IPS-NIHi7 (cell line): ENCODE data around the gene ANKS1B.
"Not testable (repeated sequence)": the region's sequence is repeated elsewhere in the genome, so short reads cannot be mapped to it uniquely, and the experiment has no call there.

Experiments used
- DNase-seq: peaks from one replicate; pipeline ENCODE4 v3.0.0; 2012; ENCODE audit warnings: mixed read lengths; ENCODE audit errors: extremely low spot score

ANKS1B gene

GRCh38 chr12:98769068-98769467 is 1215.7 kb downstream of the ANKS1B start:
- DNase-seq: no peak

DNA sequence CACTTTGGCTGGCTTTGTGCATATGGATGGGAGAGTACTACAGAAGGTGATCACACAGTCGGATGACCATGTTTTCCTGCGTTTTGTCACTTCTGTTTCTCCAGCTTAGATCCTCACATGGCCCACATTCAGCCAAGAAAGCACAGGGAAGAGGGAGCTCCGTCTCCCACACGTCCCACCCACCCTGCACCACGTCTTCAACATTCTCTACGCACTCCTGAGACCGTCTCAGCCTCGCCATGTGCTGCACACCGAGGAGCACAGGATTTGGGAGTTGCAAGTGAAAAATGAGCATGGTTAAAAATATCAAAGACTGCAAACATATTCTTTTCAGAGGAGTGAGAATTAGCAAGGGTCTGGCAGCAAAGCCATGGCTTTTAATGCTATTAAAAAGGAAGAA is 1217.5 kb downstream of the ANKS1B start:
- DNase-seq: no peak

GRCh38 chr12:98763656-98764055 is 1221.1 kb downstream of the ANKS1B start:
- DNase-seq: no peak

GRCh38 chr12:98758331-98758730 is 1226.4 kb downstream of the ANKS1B start:
- DNase-seq: no peak

GRCh38 chr12:98757455-98757854 is 1227.3 kb downstream of the ANKS1B start:
- DNase-seq: no peak

DNA sequence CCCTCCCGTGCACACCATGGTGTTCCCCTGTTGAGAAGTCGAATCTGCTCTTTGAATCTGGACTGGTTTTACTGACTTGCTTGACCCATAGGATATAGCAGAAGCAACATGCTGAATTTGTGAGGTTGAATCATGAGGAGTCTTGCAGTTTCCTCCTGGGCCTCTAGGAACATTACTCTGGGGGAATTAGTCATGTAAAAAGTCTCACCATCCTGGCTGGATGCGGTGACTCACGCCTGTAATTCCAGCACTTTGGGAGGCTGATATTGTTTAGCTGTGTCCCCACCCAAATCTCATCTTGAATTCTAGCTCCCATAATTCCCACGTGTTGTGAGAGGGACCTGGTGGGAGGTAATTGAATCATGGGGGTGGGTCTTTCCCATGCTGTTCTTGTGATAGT is 1228.9 kb downstream of the ANKS1B start:
- DNase-seq: not testable (repeated sequence)

DNA sequence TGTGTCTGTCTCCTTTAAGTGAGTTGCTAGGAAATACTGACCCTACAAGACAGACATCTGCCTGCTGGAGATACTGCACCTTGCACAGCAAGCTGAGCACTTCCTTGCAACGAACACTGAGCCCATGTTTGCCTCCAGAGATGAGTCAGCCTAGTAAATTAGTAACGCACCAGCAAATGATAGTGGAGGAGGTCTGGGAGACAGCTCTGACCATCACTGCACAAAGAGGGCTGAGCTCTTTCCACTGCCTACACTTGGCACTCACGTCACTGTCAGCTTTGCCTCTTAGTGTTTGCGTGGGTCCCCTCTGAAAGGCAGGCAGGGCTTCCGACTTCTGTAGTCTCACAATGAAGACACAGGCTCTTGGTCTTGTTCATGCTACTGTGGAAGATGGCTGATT is 1230.6 kb downstream of the ANKS1B start:
- DNase-seq: no peak

DNA sequence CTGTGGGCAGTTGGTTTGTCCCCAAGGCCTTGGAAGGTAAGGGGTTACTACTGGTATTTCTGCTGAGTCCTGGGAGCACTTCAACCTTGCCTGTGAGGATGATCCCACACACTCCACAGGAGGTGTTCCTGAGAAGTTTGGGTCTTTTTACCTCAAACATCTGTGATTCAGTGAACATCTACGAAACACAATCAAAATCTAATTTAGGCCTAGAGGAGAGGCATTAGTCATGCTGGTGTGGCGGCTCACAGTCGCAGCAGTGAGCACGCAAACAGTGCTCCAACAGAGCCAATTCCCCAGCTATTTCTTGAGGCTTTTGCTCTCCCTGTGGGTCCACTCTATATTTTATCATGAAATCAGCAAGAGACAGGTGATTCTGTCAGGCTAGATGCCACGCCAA is 1232.0 kb downstream of the ANKS1B start:
- DNase-seq: no peak

GRCh38 chr12:98751580-98752115 is 1233.1 kb downstream of the ANKS1B start:
- DNase-seq: no peak

DNA sequence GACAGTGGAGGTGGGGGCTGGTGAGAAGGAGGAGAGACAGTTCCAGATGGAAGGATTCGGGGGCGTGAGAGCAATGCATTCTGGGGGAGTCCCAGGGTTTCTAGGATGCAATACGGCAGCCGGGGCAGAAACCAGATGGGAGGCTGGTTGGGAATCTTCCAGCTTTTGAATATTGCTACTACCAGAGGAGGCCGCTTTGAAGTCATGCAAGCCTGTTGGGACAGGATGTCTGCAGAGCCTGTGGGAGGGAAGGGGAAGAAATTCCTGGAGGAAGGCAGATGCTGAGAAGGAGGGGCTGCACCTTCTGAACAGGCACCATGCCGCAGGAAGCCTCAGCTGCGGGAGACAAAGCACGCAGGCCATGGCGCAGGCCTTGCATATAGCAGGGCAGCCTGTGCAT is 1234.2 kb downstream of the ANKS1B start:
- DNase-seq: no peak

DNA sequence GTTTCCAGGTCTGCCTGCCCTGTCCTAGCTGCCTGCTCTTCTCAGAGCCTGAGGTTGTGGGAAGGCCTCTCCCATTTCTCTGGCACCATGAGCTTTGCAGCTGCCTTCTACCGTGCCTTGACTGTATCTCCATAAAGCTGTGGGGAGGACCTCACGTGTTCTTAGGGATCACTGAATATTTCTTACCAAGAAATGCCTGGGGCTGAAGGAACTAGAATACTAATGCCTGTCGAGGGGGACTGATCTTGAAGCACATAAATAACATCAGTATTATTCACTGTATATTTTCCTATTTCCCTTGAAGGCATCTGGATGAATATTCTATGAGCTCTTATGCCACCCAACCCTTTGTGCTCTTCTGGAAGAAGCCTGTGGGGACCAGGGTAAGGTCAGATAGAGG is 1236.3 kb downstream of the ANKS1B start:
- DNase-seq: no peak

DNA sequence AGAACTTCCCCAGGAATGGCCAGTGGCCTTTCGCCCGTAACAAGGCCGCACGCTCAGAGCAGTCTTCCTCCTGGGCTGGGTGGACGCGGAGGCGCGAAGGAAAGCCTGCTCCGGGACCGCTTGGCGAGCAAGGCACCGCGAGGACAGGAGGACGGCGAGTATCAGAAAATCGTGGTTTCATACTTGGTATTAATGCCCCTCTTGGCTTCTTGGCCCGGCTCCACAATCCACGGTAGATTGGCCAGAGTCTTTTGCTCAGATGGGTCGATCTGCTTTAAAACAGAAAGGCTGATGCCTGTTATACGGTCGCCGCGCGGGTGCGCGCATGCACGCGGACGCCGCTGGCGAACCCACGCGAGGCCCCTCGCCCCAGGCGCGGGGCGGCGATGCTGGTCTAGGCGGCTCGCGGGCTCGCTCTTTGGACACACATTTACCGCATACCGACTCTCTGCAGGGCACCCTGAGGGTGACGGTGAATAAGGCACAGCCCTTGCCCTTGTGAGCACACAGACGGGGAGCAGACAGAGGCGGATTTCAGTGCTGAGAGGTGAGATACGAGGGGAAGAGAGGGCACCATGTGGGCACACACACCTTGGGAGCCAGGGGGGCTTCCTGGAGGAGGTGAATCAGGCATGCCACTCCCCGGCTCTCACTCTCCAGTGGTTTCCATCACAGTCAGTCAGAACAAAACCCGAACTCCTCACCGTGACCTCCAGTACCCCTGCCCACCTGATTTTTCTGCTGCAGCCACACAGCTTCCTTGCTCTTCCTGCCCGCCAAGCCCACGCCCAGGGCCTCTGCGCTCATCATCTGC is 1239.0 kb downstream of the ANKS1B start:
- DNase-seq: no peak

- no peak for DNase-seq
Measured at GRCh38 chr12:98744680-98745079, 1240.1 kb downstream of the ANKS1B start.

- DNase-seq: peak; percentile 53
Measured at GRCh38 chr12:98743362-98743953, 1241.3 kb downstream of the ANKS1B start.

GRCh38 chr12:98741556-98742265 is 1243.0 kb downstream of the ANKS1B start:
- DNase-seq: peak; percentile 28

- DNase-seq: no peak
Measured at GRCh38 chr12:98741196-98741555, 1243.6 kb downstream of the ANKS1B start.

DNA sequence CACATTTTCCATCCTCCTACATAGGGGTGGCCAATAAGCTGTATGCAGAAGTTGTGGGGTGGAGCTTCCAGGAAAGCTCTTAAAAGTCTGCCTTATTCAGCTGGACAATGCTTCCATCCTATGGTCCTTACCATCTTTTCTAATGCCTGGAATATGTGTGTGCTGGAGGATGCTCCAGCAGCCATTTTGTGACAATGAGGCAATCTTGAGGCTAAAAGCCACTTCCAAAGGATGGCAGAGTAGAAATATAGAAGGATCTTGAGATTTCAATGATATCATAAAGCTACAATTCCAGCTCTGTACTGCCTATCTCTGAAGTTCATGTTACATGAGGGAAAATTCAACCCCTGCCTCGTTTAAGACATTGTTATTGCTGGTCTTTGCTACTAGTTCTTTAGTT is 1244.0 kb downstream of the ANKS1B start:
- DNase-seq: no peak

DNA sequence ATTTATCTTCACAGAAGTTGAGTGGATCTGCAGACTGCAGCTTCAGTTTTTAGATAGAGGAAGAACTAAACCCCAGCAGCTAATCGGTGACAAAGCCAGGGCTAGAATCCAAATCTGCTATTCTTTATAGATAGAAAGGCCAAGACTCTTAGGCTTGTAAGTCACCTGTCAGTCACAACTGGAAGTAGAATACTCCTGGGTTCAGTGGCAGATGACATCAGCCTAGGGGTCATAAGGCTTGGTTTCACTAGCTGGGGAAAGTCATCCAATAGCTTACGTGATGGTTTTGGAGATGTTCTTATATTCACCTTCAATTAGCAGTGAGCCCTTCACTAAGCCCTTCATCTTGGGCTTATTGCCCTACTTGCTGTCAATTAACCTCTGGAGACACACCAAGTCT is 1246.2 kb downstream of the ANKS1B start:
- DNase-seq: no peak

DNA sequence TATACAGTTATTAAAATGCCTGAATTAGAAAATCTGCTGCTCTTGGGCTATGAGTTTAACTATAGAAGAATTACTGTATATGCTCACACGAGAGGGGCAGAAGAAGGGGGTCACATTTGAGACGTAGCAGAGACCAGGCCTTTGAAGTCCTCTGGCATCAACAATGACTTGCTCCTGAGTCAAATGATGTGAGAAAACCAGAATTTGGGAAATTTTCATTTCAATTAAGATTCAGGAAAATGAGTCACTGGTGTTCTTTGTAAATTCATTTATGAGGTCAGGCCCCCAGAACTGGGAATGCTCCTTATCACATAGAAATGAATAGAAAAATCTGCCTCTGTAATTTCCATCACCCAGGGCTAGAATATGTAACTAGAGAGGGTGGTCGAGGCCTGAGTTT is 1246.7 kb downstream of the ANKS1B start:
- DNase-seq: no peak

DNA sequence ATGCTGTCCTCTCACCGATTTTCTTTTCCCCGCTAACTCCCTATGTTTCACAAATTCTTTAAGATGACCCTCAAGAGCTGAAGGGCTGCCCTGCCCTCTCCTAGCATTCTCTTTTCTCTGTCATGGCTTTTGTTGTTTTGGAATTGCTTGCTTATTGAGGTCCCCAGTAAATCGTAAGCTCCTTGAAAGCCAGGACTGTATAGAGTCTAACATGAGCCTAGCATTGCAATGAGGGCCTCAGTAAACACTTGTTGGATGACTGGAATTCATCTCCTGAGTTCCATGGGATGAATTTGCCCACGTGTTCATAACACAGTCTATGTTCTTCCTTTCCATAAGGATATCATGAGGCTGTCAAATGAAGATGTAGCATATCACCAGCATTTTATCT is 1247.4 kb downstream of the ANKS1B start:
- no peak for DNase-seq

GRCh38 chr12:98736352-98737321 is 1248.1 kb downstream of the ANKS1B start:
- no peak for DNase-seq

GRCh38 chr12:98735821-98736220 is 1248.9 kb downstream of the ANKS1B start:
- no peak for DNase-seq
